ENCODE results near the gene FHIT. TPM values are rescaled to one million over a fixed set of nuclear protein-coding genes. Genes with fewer than 3 reads are reported as not detected.

The FHIT gene
- total and polyA plus RNA-seq, 9 donors, result 5.1 to 11.8 (median 9.5) TPM

- intact Hi-C loops (cut with DNase I), result no loop called here
- 68 to 96% (median 83%) methylated on average over 1 of the region's 1 CpG for WGBS, 3 donors
- Histone ChIP-seq H3K36me3 (no peaks in the 10 kb centered on the region), H3K27me3 (peaks cover 2% of the 10 kb centered on the region), H3K4me1 (ENCODE audit: insufficient read depth) (no peaks in the 10 kb centered on the region), H3K9me3 (no peaks in the 10 kb centered on the region), H3K4me3 (no peak overlapping the region), H3K27ac (no peak overlapping the region)
- TF ChIP-seq POLR2A (IDR thresholded peaks at IDR 0.05), result no peak
- TF ChIP-seq EP300 (IDR thresholded peaks at IDR 0.05), result no peak
- no peak for TF ChIP-seq CTCF (IDR thresholded peaks at IDR 0.05)
- no peak for DNase-seq
Measured at GRCh38 chr3:60114191-60114590, 1137.1 kb downstream of the FHIT start.

- 92 to 93% (median 93%) methylated on average over 2 of the region's 2 CpGs for WGBS, 3 donors
- no peaks in the 10 kb centered on the region for H3K4me1 ChIP-seq (ENCODE audit: insufficient read depth)
Measured at GRCh38 chr3:60107275-60107674, 1144.0 kb downstream of the FHIT start.

GRCh38 chr3:60102154-60102553, 1149.1 kb downstream of the FHIT start:
- intact Hi-C loops (cut with DNase I), result no loop called here
- H3K4me1 ChIP-seq (ENCODE audit: insufficient read depth), result no peaks in the 10 kb centered on the region
- H3K9me3 ChIP-seq, result no peaks in the 10 kb centered on the region
- no peak for DNase-seq
- H3K27ac ChIP-seq, result no peak overlapping the region
- no peaks in the 10 kb centered on the region for H3K36me3 ChIP-seq
- no peak overlapping the region for H3K4me3 ChIP-seq
- 95 to 96% (median 95%) methylated on average over 4 of the region's 4 CpGs for WGBS, 3 donors
- TF ChIP-seq CTCF (IDR thresholded peaks at IDR 0.05), result no peak
- TF ChIP-seq POLR2A (IDR thresholded peaks at IDR 0.05), result no peak
- TF ChIP-seq EP300 (IDR thresholded peaks at IDR 0.05), result no peak
- no peaks in the 10 kb centered on the region for H3K27me3 ChIP-seq

More at GRCh38 chr3:60107275-60107674, 1144.0 kb downstream of the FHIT start:
- Histone ChIP-seq H3K27ac (no peak overlapping the region), H3K4me3 (no peak overlapping the region), H3K36me3 (no peaks in the 10 kb centered on the region), H3K27me3 (peaks cover 2% of the 10 kb centered on the region), H3K9me3 (no peaks in the 10 kb centered on the region)
- TF ChIP-seq POLR2A (IDR thresholded peaks at IDR 0.05) (no peak), CTCF (IDR thresholded peaks at IDR 0.05) (no peak), EP300 (IDR thresholded peaks at IDR 0.05) (no peak)
- intact Hi-C loops (cut with DNase I), result no loop called here
- no peak for DNase-seq

GRCh38 chr3:60101621-60102020, 1149.6 kb downstream of the FHIT start:
- Histone ChIP-seq H3K9me3 (no peaks in the 10 kb centered on the region), H3K27me3 (no peaks in the 10 kb centered on the region), H3K36me3 (no peaks in the 10 kb centered on the region), H3K27ac (no peak overlapping the region), H3K4me1 (ENCODE audit: insufficient read depth) (no peaks in the 10 kb centered on the region), H3K4me3 (no peak overlapping the region)
- 48 to 84% (median 55%) methylated on average over 4 of the region's 4 CpGs for WGBS, 3 donors
- intact Hi-C loops (cut with DNase I), result no loop called here
- TF ChIP-seq EP300 (IDR thresholded peaks at IDR 0.05) (no peak), POLR2A (IDR thresholded peaks at IDR 0.05) (no peak), CTCF (IDR thresholded peaks at IDR 0.05) (no peak)
- no peak for DNase-seq

Measured in ovary (tissue), 9 donors.